SH-SY5Y (cell line): Measurements from ENCODE around the gene OCA2.

Source experiments
- GATA2 ChIP-seq: IDR thresholded peaks from 2 replicates; pipeline ENCODE4 v1.6.1; 2011; ENCODE audit warnings: mild to moderate bottlenecking, low read depth, low read length
- GATA3 ChIP-seq: IDR thresholded peaks from 2 replicates; pipeline ENCODE4 v1.6.1; 2011; ENCODE audit warnings: low read depth, mild to moderate bottlenecking, low read length, moderate library complexity

OCA2 gene

DNA sequence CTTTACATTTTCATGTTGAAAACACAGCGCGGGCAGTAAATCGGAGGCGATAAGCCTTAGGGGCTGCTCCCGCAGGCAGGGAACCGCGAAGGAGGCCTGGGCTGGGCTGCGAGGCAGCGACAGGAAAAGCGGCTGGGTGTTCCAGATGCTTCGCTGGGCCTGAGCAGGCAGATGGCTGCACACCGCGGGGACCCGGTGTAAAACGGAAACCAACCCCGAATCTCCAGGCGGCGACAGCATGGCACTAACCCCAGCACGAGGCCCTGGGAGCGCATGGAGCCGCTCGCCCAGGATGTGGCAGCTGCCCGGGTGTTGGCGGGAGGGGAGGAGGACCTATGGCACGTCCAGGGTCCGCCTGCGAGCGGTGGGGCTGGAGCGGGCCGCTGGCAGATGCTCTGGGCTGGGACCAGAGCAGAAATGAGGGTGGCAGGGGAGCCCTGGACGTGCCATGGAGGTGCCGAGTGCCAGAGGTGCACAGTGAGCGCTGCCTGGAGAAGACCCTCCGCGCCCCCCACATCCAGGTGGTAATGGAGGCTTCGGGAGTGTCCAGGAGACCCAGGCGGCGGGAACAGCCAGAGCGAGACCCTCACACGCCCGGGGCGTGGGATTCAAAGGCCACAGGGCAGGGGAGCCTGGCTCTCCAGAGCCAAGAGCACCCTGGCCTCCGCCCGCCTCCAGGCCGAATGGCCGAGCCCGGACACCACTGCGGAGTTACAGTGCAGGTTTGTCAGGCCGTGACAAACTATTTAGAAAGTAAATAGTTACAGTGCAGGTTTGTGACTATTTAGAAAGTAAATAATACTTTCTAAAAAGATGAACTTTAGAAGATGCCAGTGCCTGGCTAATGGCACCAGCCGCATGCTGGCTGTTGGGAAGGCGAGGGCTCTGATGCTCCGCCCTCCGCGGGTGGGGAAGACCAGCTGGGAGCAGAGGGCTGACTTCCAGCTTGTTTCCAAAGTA, 293.6 kb downstream of the OCA2 start:
- TF ChIP-seq GATA2 (no peak), GATA3 (no peak)

- TF ChIP-seq GATA3 (no peak), GATA2 (no peak)
Measured at GRCh38 chr15:27804569-27805260, 294.4 kb downstream of the OCA2 start.

DNA sequence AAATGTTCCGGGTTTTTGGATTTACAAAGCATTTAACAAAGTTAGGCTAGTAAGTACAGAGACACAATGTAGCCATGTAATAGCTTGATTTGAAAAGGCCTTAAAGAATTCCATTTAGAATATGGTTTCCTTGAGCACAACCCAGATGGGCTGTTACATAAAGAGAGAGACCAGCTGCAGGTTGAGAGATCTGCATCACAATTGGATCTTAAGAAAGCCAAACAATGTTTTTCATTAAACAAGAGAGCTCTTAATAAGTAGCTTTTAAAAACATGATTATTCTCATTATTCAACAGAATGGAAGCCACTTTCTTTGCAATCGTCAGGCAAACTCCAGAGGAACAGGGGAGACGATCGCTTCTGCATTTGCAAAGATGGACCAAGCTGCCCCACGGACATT, 300.3 kb downstream of the OCA2 start:
- TF ChIP-seq GATA2 = no peak
- no peak for TF ChIP-seq GATA3

DNA sequence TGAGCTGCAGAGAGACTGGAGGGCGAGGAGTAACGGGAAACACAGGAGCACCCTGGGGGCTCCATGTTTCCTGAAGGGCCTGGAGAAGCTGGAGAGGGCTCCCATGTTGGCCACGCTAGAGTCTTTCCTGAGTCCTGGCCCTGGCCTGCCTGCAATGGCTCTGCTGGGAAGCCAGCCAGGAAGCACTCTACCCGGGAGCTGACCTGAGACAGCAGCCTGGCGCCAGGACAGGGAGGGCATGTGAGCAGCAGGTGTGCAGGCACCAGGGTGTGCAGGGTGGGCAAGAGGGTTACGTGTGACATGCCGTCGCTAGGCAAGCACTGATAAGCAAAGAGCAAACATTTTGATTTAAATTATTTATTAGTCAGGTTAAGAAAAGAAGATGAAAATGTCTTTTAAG, 301.4 kb downstream of the OCA2 start:
- no peak for TF ChIP-seq GATA3
- TF ChIP-seq GATA2 = no peak

- TF ChIP-seq GATA2 = no peak
- TF ChIP-seq GATA3 = no peak
Measured at GRCh38 chr15:27796405-27797320, 302.5 kb downstream of the OCA2 start.

DNA sequence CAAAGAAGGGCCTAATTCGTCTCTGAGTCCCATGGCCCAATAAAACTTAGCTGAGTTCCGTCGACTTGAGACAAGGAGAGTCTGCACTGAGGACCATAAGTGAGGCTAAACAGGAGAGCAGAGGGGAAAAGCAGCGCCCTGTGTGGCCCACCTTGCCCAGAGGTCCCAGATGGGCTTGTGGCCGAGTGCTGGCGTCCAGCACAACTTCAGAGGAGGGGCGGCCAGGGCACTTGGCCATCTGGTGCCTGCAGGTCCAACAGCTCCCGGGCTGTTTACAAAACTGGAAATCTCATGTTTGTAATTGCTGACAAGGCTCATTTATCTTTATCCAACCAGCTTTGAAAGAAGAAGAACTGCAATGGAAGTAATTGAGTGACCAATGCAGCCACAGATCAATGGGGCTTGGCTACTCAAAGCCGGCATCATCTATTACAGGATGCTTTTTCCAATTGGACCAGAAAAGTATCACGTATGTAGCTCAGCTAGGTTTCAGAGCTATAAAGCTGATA, 306.3 kb downstream of the OCA2 start:
- TF ChIP-seq GATA2 = no peak
- TF ChIP-seq GATA3 = no peak

GRCh38 chr15:27790270-27790669, 308.8 kb downstream of the OCA2 start:
- TF ChIP-seq GATA3 = no peak
- no peak for TF ChIP-seq GATA2

- TF ChIP-seq GATA3 = no peak
- TF ChIP-seq GATA2 = no peak
Measured at GRCh38 chr15:27787931-27788330, 311.2 kb downstream of the OCA2 start.

- TF ChIP-seq GATA3 = no peak
- no peak for TF ChIP-seq GATA2
Measured at GRCh38 chr15:27784107-27784506, 315.0 kb downstream of the OCA2 start.

DNA sequence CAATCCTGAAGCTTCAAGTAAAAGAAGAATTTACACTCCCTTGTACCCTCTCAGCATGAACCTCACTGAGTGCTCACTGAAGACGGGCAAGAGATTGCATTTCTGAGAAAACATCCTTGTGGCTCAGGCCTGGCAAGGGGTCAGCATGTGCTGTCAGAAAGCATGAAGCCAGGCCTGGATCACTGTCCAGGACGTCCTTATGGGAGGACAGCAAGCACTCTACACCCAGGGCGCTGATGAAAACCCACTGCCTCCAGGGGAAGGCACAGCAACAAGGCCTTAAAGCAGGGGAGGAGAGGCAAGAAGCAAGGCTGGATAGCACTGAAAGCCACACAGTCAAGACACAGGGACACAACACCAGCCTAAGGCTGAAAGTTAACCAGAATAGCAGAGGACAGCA, 315.4 kb downstream of the OCA2 start:
- no peak for TF ChIP-seq GATA2
- TF ChIP-seq GATA3 = no peak

DNA sequence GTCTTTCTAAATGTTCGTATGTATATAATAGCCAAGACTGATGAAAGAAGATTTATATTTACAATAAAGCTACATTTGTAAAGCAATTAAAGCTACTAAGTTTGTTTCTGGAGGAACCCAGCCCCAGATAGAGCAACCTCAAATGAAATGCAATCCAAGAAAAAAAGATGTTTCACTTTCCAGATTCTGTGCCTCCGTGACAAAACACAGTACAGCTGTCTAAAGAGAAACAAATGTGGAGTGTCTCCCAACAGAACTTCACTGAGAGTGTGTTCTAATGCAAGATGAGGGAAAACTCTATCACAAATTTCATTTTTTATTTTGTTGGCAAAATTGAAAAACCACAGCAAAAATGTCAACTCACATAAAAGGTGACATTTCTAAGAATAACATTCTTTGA, 317.0 kb downstream of the OCA2 start:
- TF ChIP-seq GATA2 (no peak), GATA3 (no peak)

DNA sequence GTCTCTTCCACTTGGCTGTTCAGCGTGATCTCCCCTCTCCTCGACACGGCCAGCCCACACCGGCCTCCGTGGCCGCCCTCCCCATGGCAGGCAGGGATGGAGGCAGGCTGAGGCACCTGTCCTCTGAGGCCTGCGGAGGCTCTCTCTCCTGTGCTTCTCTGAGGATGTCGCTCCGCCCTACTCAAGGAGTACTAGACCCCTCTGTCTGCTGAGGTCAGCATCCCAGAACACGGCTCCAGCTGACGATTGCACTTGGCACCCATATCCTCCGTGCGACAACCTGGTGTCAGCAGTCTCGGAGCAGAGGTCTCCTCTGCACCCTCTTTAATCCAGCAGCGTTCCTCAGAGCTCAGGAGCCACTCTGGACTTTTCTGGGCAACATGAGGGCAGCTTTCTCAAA, 322.6 kb downstream of the OCA2 start:
- TF ChIP-seq GATA2 = no peak
- TF ChIP-seq GATA3 = no peak

DNA sequence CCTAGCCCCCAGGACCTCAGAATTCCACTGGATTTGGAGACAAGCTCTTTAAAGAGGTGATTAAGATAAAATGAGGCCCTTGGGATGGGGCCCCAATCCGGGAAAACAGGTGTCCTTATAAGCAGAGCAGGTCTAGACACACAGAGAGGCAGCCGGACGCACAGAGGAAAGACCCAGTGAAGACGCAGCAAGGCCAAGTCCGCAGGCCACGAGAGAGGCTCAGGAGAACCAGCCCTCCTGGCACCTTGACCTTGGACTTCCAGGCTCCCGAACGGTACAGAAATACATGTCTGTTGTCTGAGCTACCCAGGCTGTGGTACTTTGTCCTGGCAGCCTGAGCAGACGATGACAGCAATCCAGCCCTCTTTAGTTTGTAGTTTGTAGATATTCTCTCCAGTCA, 324.5 kb downstream of the OCA2 start:
- TF ChIP-seq GATA3 (no peak), GATA2 (no peak)

GRCh38 chr15:27774191-27774590, 324.9 kb downstream of the OCA2 start:
- TF ChIP-seq GATA3 = no peak
- TF ChIP-seq GATA2 = no peak
